Ecto neural progenitor cell (in vitro differentiated cells): ENCODE data around the gene ZDBF2.
A peak's percentile ranks its signal among the peaks of the same experiment; 100 is the strongest.
"Not testable (repeated sequence)": the region's sequence is repeated elsewhere in the genome, so short reads cannot be mapped to it uniquely, and the experiment has no call there.

ENCODE experiments used
- DNase-seq: peaks from one replicate; pipeline ENCODE4 v3.0.0-alpha.2; 2018; ENCODE audit warnings: low spot score

The ZDBF2 gene

DNA sequence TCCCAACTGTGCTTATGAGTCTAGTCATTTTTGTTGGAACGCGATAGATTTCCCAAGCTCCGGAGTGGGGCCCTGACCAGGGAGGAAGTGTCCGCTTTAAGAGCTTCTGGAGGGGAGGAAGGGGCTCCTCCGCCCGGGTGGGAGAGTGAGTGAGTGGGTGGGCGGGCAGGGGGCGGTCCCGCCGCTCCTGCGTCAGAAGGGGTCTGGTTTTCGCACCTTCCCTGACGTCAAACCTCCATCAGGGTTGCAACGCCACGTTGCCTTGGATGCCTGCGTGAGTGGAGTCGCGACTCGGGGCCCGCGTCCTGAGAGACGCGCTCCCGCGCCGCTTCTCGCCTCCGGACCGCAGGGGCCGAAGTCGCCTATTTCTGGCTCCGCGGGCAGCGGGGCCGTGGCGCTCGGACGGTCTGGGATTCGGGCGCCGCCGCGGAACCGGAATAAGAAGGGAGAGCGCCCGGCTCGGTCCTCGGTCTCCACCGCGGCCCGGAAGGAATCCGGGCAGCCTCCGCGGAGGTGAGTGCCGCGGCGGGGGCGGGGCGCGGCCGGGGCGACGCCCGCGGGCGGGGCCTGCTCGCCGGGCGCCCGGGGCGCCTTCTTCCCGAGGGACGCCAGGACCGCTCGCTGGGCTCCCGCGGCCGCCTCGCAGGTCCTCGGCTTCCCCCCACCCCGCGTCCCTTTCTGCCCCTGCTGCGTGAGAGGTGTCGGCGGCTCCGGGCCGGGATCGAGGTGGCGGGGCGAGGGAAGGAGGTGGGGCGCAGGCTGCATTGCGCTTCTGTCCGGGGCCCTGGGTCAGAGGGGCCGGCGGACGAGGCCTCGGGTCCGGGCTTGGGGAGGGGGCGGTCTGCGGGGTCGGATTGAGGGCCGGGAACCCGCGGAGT lies at the start of gene ZDBF2:
Gene ZDBF2, plus strand, starts transcription at position 230 of the 878 bp plus-strand sequence. CDS start 7,187 bp downstream, outside the sequence.
- DNase-seq = peak; percentile 87

DNA sequence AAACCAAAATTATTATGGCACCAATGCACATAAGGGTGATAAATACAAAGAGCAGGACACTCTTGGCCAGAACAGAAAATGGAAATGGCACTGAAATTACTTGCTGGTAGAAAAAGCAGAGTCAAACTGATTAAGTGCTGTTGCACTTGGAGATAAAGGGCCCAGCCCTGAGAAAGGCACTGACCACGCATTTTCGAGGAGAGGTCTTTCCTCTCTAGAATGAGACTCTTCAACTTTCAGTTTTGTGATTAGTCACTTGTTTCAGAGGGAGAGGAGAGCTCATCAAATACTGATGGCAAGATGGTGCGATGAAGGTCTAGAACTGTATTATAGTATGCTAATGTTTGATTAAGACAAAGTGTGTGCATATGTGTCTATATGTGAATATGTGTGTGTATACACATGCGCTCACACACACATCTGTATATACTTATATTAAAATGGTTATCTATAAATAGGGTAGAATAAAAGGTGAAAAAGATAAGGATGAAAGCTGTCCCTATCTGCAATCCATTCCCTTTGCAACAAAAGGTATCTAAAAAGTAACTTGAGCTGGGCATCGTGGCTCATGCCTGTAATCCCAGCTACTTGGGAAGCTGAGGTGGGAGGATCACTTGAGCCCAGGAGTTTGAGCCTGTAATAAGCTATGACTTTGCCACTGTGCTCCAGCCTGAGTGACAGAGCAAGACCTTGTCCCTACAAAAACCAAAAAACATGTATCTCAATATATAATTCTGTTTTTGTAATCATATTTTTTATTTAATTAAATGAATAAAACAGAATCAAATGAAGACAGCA lies 48.8 kb upstream of the ZDBF2 start:
- no peak for DNase-seq

DNA sequence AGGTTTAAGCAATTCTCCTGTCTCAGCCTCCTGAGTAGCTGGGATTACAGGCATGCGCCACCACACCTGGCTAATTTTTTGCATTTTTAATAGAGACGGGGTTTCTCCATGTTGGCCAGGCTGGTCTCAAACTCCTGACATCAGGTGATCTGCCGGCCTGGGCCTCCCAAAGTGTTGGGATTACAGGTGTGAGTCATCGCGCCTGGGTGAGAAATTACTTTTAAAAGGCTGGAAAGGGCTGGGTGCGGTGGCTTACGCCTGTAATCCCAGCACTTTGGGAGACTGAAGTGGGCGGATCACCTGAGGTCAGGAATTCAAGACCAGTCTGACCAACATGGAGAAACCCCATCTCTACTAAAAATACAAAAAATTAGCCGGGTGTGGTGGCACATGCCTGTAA lies 45.8 kb upstream of the ZDBF2 start:
- DNase-seq = not testable (repeated sequence)

DNA sequence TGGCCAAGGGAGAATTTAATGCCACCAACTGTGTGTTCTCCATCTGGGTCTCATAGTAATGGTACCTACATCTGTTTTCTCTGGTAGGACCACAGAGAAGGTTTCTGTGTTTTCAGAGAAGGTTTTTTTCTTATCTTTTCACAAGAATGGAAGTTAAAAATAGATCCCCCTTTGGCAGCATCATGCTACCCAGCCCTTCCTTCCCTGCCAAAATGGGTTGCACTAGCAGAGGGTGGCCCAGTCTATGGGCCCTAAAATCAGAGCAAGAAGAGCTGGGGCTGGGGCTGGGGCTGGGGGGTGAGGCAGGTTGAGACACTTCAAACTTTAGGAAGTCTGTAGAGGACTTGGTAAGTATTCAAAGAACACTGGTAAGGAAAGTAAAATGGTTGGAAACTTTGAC lies 44.8 kb upstream of the ZDBF2 start:
- DNase-seq = no peak

DNA sequence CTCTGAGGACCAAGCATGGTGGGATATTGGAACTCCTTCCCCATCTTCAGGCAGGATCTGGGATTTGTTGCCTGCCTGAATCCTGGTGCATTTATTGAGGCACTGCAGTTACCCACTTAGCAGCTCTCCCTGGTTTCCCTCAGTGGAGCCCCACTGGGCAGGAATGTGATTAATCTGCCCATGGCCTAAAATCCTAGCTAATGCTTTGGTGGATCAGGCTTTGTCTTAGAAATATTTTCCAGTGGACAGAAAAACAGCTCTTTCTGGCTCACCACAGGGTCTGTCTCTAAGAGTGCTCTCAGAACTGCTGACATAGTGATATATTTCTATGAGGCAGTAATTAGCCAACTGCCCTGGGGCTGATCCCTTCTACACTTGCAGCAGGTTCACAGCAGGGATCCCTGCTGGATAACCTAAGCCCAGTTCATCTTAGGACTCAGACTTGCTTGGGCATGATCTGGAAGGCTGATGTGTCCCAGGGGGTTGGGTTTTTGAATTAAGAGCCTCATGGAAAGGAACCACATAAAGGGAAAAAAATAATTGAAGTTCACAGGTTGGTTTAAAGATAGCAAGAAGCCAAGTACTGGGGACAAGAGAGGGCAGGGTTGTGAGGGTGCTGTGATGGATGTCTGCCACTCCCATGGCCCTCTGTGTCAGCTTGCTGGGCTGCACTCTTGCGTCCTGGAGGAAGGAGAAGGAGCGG lies 44.3 kb upstream of the ZDBF2 start:
- peak; percentile 75 for DNase-seq

DNA sequence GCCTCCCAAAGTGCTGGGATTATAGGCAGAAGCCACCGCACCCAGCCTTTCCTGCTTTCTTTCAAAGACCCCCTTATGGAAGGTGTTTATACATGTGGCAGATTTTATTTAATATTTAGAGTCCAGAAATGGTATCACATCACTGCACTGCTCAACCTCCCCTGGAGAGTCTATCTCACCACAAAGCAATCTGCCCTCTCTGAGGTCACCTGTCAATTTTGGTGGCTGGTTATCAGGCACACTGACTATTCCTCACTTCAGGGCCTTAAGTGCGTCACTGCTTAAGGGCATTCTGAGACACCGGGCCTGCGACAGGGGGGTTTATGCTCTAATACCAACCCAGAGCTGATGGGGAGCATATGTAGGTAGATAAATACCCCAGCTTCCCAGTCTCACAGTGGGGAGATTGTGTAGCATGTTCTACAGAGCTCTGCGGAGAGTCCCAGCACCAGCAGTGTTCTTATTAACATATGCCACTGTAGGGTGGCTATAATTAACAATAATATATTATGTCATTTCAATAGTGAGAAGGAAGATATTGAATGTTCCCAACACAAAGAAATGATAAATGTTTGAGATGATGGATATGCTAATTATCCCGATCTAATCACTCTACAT lies 42.7 kb upstream of the ZDBF2 start:
- no peak for DNase-seq

DNA sequence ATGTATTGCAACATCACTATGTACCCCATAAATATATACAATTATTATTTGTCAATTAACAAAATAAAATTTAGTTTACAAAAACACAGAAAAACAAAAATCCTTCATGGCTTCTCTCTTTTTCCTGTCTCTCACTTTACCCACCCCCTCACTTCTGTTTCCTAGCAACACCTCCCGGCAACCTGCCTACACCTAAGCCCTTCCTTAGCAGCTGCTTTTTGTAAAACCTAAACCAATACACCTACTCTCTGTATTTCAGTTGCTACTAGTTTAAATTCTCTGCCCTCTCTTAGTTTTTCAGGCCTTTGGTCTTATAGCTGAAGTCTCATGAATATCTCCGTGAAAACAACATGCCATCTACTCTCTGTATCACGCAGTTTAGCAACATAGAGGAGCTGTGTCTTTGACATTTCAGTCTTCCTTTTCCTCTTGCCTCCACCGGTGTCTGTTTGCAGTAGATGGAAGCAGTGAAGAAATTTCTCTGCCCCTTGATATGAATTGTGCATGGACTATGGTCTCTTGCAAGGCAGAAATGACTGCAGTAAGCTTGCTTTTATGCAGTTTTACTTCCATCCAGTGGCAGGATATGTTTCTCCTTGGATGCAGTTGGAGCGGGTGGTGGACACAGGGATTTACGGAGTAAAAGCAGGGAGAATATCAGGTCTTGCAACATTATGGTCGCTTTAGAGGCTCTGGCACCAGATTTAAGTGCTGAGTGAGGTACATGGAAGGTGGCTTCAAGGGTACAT lies 42.0 kb upstream of the ZDBF2 start:
- no peak for DNase-seq

DNA sequence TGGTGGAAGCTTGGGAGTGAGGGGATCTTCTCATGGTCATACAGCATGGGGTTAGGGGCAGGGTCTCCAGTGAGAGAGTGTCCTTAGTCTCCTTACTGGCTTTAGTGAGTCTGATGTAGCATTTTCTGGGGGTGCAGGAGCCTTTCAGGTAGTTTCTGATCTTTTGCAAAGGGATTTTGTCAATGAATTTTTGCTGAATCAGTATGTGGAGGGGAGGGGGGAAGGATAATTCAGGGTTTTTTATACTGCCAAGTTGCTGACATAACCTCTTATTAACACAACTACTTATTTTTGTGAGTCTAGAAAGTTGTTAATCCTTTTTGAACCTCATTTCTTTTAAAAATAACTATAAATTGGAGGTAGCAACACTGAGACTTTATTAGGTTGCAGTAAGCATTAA lies 35.3 kb upstream of the ZDBF2 start:
- DNase-seq = no peak

DNA sequence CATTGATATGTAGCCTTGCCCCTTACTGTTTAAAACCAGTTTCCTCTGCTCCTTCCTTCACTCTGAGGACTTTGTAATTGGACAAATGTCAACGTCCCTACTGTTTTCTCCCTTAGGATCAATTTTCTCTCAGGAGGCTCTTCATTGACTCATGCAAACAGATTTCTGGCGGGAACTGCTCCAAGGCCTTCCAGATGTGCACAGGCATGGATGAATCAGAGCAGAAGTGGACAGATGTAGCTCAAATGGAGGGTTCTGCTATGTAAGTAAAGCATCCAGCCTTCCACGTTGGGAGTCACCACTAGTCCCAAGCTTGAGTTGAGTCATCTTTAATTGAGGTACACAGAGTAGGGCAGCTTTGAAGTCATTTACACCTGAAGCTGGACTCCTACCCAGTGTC lies 34.1 kb upstream of the ZDBF2 start:
- DNase-seq = no peak

DNA sequence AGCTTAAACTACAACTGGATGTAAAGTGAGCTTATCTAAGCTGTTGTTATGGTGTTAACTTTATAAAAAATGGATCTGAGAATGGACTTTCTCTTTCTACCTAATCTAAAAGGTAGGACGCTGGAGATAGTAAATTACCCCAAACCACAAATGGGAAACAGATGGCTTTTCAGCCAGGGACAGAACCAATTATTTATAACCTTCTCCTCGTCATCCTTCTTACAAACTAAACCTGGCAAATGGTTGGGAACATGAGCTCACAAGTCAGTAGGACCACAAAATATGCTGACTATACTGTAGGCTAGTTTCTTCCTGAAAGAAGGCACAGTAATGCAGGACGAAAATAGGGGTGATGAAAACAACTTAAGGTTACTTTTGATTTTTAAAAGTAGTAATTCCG lies 32.7 kb upstream of the ZDBF2 start:
- DNase-seq = no peak

DNA sequence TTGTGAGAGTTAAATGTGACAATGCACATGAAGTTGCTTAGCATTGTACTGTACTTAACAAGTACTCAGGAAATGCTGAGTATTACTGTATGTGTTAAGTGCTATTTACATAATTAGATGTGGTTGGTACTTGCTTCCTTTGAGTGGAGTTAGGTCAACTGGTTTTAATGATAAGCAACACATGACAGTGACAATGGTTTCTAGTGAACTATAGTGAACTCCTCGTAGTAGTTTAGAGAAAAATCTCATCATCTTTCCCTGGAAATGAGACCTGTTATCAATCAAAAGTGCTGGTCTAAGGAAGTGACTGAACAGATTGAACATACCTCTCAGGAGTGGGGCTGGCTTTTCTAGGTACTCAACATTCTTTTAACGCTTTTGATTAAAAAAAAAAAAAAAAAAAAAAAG lies 29.2 kb upstream of the ZDBF2 start:
- no peak for DNase-seq

DNA sequence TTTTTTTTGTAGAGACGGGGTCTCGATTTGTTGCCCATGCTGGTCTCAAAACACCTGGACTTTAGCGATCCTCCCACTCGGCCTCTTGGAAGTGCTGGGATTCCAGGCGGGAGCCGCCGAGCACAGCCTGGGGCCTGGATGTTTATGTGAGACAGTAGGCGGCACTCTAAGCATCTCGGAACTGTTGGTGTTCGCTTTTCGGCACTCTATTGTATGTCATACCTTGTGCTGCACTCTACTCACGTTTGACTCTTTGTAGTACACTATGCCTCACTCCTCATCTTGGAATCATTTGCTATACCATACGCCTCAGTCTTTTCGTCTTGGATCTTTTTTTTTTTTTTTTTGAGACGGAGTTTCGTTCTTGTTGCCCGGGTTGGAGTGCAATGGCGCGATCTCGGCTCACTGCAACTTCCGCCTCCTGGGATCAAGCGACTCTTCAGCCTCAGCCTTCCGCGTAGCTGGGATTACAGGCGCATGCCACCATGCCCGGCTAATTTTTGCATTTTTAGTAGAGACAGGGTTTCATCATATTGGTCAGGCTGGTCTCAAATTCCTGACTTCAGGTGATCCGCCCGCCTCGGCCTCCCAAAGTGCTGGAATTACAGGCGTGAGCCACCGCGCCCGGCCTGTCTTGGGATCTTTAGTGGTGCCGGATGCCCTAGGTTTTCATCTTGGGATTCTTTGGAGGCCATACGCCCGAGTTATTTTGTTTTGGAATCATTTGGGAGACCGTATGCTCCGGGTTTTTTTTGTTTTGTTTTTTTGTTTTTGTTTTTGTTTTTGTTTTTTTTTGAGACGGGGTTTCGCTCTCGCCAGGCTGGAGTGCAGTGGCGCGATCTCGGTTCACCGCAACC lies 24.2 kb upstream of the ZDBF2 start:
- no peak for DNase-seq

DNA sequence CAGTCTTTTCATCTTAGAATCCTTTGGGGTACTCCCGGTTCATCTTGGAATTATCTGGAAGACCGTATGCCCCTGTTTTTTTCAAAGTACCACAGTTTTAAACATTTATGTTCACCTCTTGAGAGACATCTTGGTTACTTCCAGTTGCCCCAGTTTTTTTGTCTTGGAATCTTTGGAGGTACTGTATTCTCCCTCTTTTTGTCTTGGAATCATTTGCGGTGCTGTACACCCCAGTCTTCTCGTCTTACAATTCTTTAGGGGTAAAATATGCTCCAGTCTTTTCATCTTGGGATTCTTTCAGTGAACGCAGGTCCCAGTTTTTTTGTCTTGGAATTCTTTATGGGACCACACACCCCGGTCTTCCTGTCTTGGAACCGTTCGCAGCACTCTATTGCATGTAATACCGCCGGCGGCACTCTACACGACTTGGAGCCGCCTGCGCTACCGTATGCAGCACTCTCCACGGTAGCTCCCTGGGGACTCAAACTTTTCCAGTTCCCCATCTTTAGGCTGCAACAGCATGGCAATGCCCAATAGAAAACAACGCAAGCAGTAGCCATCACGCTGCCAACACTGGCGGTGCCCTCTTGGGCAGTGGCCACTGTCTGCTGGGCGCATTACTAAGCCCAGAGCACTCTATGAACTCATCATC lies 21.2 kb upstream of the ZDBF2 start:
- no peak for DNase-seq

DNA sequence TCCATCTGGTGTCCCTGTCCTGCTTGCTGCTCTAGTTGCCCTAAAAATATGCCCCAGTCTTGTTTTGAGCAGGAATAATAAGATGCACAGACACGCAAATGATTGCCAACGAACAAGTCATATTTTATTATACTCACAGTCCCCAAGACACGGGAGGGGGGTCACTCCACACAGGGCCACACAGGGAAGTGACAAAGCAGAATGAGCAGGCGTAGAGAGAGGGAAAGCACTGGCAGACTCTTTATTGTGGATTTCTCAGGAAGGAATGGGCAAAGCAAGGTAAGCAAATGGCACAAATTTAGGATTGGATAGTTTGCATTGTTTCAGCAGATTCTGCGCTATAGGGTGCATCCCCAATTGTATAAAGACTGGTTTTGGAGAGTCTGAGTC lies 20.7 kb upstream of the ZDBF2 start:
- no peak for DNase-seq

DNA sequence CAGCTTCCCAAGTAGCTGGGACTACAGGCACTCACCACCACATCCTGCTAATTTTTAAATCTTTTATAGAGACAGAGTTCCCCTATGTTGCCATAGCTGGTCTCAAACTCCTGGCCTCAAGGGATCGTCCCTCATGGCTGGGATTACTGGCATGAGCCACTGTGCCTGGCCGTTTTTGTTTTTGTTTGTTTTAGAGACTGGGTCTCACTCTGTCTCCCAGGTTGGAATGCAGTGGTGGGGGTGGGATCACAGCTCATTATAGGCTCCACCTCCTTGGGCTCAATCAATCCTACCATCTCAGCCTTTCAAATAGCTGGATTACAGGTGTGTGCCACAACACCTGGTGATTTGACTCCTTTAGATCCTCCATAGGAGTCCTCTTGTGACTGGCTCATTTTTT lies 19.5 kb upstream of the ZDBF2 start:
- no peak for DNase-seq

DNA sequence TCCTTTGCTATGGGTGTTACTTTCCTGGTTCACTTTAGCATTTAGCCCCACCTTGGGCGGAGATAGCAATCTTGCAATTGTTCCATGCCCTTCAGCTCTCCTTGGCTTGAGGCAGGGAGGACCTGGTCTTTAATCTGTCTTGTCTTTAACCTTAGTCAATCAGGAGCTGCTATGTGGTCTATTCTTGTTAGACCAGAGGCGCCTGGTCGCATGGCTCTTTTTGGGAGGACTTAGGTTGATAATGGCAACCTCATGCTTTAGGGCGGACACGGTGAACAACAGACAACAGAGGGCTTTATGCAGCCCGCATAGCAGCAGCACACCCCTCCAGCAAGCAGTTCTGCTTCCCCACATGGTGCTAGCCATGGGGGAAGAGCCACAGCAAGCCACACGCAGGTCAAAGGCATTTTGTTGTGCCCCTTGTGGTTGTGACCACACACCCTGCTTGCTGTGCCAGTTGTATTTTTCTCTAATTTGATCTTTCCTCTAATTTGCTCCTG lies 17.7 kb upstream of the ZDBF2 start:
- no peak for DNase-seq

DNA sequence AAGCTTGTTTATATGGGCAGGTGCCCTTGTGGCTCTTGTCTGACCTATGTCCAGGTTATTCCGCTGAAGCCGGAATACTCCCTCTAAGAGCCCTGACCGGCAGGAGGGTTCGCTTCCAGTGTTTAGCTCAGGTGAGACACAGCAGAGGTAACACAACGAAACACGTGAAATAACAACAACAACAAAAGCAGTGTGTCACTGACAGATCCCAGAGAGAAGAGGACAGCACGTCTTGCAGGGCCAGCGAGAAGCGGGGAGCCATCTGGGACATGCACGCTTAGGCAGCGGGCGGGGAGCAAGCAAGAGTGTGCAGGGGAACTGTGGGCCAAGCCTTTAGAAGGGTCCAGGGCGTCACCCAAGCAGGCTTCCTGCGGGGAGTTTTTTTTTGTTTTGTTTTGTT lies 17.1 kb upstream of the ZDBF2 start:
- no peak for DNase-seq

DNA sequence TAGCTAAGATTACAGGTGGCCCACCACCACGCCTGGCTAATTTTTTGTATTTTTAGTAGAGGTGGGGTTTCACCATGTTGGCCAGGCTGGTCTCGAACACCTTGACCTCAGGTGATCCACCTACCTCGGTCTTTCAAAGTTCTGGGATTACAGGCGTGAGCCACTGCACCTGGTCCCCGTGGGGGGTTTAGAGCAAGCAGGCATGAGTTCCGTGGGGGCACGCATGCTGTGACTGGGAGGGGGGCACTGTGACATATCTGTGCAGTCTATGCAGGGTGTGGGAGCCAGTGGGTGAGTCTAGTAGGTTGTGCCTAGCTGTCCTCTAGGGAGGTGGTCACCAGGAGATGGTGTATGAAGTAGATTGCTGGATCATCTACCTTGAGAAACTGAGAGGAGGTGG lies 16.6 kb upstream of the ZDBF2 start:
- DNase-seq = no peak

DNA sequence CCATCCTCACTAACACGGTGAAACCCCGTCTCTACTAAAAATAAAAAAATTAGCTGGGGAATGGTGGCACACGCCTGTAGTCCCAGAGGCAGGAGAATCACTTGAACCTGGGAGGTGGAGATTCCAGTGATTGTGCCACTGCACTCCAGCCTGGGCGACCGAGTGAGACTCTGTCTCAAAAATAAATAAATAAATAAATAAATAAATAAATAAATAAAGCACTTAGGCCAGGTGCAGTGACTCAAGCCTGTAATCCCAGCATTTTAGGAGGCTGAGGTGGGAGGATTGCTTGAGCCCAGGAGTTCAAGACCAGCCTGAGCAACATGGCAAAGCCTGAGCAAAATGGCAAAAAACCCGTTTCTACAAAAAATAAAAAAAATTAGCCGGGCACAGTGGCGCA lies 15.8 kb upstream of the ZDBF2 start:
- DNase-seq = not testable (repeated sequence)
